HEK293 (cell line): Measurements from ENCODE around the gene RHOU.

Experiments
- GLIS1 ChIP-seq: fragments of 450-650 bp; formaldehyde crosslinking; IDR thresholded peaks from 2 replicates; pipeline ENCODE4 v1.5.1; 2016; ENCODE audit warnings: missing biosample characterization, missing genetic modification characterization
- OVOL3 ChIP-seq: fragments of 450-650 bp; formaldehyde crosslinking; IDR thresholded peaks from 2 replicates; pipeline ENCODE4 v1.5.1; 2016; ENCODE audit warnings: missing biosample characterization, missing genetic modification characterization
- RBAK ChIP-seq: fragments of 450-650 bp; formaldehyde crosslinking; IDR thresholded peaks from 2 replicates; pipeline ENCODE4 v1.5.1; 2016; ENCODE audit warnings: missing biosample characterization, missing genetic modification characterization
- SCRT1 ChIP-seq: fragments of 450-650 bp; formaldehyde crosslinking; IDR thresholded peaks from 2 replicates; pipeline ENCODE4 v1.5.1; 2016; ENCODE audit warnings: missing biosample characterization, missing genetic modification characterization, borderline replicate concordance
- ZBTB10 ChIP-seq: fragments of 450-650 bp; formaldehyde crosslinking; IDR thresholded peaks from 2 replicates; pipeline ENCODE4 v1.5.1; 2016; ENCODE audit warnings: missing biosample characterization, missing genetic modification characterization
- ZBTB11 ChIP-seq: fragments of 450-650 bp; formaldehyde crosslinking; conservative IDR thresholded peaks from 2 replicates; pipeline ENCODE4 v1.5.1; 2016; ENCODE audit warnings: low read depth, missing biosample characterization, missing genetic modification characterization
- ZBTB21 ChIP-seq: fragments of 450-650 bp; formaldehyde crosslinking; IDR thresholded peaks from 2 replicates; pipeline ENCODE4 v1.5.1; 2017; ENCODE audit warnings: missing biosample characterization, missing genetic modification characterization
- ZBTB26 ChIP-seq: fragments of 450-650 bp; formaldehyde crosslinking; optimal IDR thresholded peaks from 2 replicates; pipeline ENCODE3; 2016; ENCODE audit warnings: missing biosample characterization, mild to moderate bottlenecking, missing genetic modification characterization
- ZBTB44 ChIP-seq: fragments of 450-650 bp; IDR thresholded peaks from 2 replicates; pipeline ENCODE4 v1.5.1; 2018; ENCODE audit warnings: missing biosample characterization, mild to moderate bottlenecking, missing genetic modification characterization
- ZBTB7A ChIP-seq: fragments of 450-650 bp; formaldehyde crosslinking; IDR thresholded peaks from 2 replicates; pipeline ENCODE4 v1.5.1; 2016; ENCODE audit warnings: low read depth, missing biosample characterization, missing genetic modification characterization
- ZBTB8A ChIP-seq: fragments of 450-650 bp; formaldehyde crosslinking; IDR thresholded peaks from 2 replicates; pipeline ENCODE4 v1.5.1; 2016; ENCODE audit warnings: missing biosample characterization, missing genetic modification characterization
- ZNF2 ChIP-seq: fragments of 450-650 bp; formaldehyde crosslinking; IDR thresholded peaks from 2 replicates; pipeline ENCODE4 v1.5.1; 2016; ENCODE audit warnings: missing biosample characterization, missing genetic modification characterization
- ZNF202 ChIP-seq: fragments of 450-650 bp; formaldehyde crosslinking; IDR thresholded peaks from 2 replicates; pipeline ENCODE4 v1.5.1; 2016; ENCODE audit warnings: missing biosample characterization, missing genetic modification characterization, borderline replicate concordance
- ZNF423 ChIP-seq: fragments of 450-650 bp; formaldehyde crosslinking; IDR thresholded peaks from 2 replicates; pipeline ENCODE4 v1.5.1; 2016; ENCODE audit warnings: missing biosample characterization, missing genetic modification characterization
- ZNF488 ChIP-seq: fragments of 450-650 bp; formaldehyde crosslinking; IDR thresholded peaks from 2 replicates; pipeline ENCODE4 v1.5.1; 2016; ENCODE audit warnings: missing biosample characterization, missing genetic modification characterization
- ZNF596 ChIP-seq: fragments of 450-650 bp; IDR thresholded peaks from 2 replicates; pipeline ENCODE4 v1.5.0; 2018; ENCODE audit warnings: missing biosample characterization, mild to moderate bottlenecking, missing genetic modification characterization, moderate library complexity
- ZNF600 ChIP-seq: fragments of 450-650 bp; formaldehyde crosslinking; IDR thresholded peaks from 2 replicates; pipeline ENCODE4 v1.5.1; 2016; ENCODE audit warnings: missing biosample characterization, missing genetic modification characterization
- ZNF610 ChIP-seq: fragments of 450-650 bp; formaldehyde crosslinking; IDR thresholded peaks from 2 replicates; pipeline ENCODE4 v1.5.1; 2016; ENCODE audit warnings: missing biosample characterization, missing genetic modification characterization, borderline replicate concordance
- ZNF623 ChIP-seq: fragments of 450-650 bp; formaldehyde crosslinking; IDR thresholded peaks from 2 replicates; pipeline ENCODE4 v1.5.1; 2016; ENCODE audit warnings: missing biosample characterization, missing genetic modification characterization
- ZNF701 ChIP-seq: fragments of 450-650 bp; formaldehyde crosslinking; IDR thresholded peaks from 2 replicates; pipeline ENCODE4 v1.5.1; 2016; ENCODE audit warnings: missing biosample characterization, missing genetic modification characterization
- ZNF768 ChIP-seq: fragments of 450-650 bp; formaldehyde crosslinking; IDR thresholded peaks from 2 replicates; pipeline ENCODE4 v1.5.1; 2018; ENCODE audit warnings: missing biosample characterization, mild to moderate bottlenecking, missing genetic modification characterization
- ZNF776 ChIP-seq: fragments of 450-650 bp; formaldehyde crosslinking; IDR thresholded peaks from 2 replicates; pipeline ENCODE4 v1.5.0; 2017; ENCODE audit warnings: missing biosample characterization, missing genetic modification characterization, borderline replicate concordance
- ZSCAN4 ChIP-seq: fragments of 450-650 bp; formaldehyde crosslinking; IDR thresholded peaks from 2 replicates; pipeline ENCODE4 v1.5.1; 2017; ENCODE audit warnings: missing biosample characterization, missing genetic modification characterization
- ZSCAN5A ChIP-seq: fragments of 450-650 bp; formaldehyde crosslinking; IDR thresholded peaks from 2 replicates; pipeline ENCODE4 v1.5.1; 2016; ENCODE audit warnings: missing biosample characterization, missing genetic modification characterization

RHOU gene

GRCh38 chr1:228735871-228736586 is 750 bp downstream of the RHOU start (continued):
- peak; percentile 63 for TF ChIP-seq GLIS1 (tag by site-specific recombination)
- no peak for TF ChIP-seq ZNF623
- TF ChIP-seq SCRT1 (tag by site-specific recombination) = peak; percentile 95
- TF ChIP-seq ZNF202 (tag by site-specific recombination) = no peak
- no peak for TF ChIP-seq ZBTB7A (tag by site-specific recombination)
- peak; percentile 87 for TF ChIP-seq ZBTB26
- no peak for TF ChIP-seq RBAK (tag by site-specific recombination)
- 0 out of 2 replicates have a peak, but pooled peaks have one; percentile 12 for TF ChIP-seq ZBTB10 (tag by site-specific recombination)
- no peak; the same call in 1 of the 2 replicates for TF ChIP-seq ZBTB44
- no peak for TF ChIP-seq ZBTB21 (tag by site-specific recombination)
- no peak for TF ChIP-seq ZNF596 (tag by site-specific recombination)
- no peak for TF ChIP-seq OVOL3 (tag by site-specific recombination)
- TF ChIP-seq ZNF701 = no peak
- TF ChIP-seq ZSCAN4 (tag by site-specific recombination) = no peak
- peak; percentile 91 for TF ChIP-seq ZBTB11
- peak; percentile 64; the same call in 1 of the 2 replicates for TF ChIP-seq ZNF423 (tag by site-specific recombination)
- 0 out of 2 replicates have a peak, but pooled peaks have one; percentile 70 for TF ChIP-seq ZNF2 (tag by site-specific recombination)
- TF ChIP-seq ZNF488 = no peak
- no peak for TF ChIP-seq ZSCAN5A (tag by site-specific recombination)
- 0 out of 2 replicates have a peak, but pooled peaks have one; percentile 25 for TF ChIP-seq ZBTB8A (tag by site-specific recombination)
- no peak for TF ChIP-seq ZNF768 (tag by site-specific recombination)
- peak; percentile 49; the same call in 1 of the 2 replicates for TF ChIP-seq ZNF610 (tag by site-specific recombination)
- no peak for TF ChIP-seq ZNF776 (tag by site-specific recombination)
- TF ChIP-seq ZNF600 (tag by site-specific recombination) = no peak
- TF ChIP-seq, all 188 proteins: peak for 28
